Activated CD8-positive, alpha-beta memory T cell treated with anti-CD3 and anti-CD28 coated beads, Interleukin-2, amount 50 U/mL, for 4 hours (primary cell): ENCODE results near the gene RBM10.
"Not testable (repeated sequence)": the region's sequence is repeated elsewhere in the genome, so short reads cannot be mapped to it uniquely, and the experiment has no call there.

Experiments used
- DNase-seq: peaks from one replicate; pipeline ENCODE4 v3.0.0-alpha.2; 2020

Gene RBM10

DNA sequence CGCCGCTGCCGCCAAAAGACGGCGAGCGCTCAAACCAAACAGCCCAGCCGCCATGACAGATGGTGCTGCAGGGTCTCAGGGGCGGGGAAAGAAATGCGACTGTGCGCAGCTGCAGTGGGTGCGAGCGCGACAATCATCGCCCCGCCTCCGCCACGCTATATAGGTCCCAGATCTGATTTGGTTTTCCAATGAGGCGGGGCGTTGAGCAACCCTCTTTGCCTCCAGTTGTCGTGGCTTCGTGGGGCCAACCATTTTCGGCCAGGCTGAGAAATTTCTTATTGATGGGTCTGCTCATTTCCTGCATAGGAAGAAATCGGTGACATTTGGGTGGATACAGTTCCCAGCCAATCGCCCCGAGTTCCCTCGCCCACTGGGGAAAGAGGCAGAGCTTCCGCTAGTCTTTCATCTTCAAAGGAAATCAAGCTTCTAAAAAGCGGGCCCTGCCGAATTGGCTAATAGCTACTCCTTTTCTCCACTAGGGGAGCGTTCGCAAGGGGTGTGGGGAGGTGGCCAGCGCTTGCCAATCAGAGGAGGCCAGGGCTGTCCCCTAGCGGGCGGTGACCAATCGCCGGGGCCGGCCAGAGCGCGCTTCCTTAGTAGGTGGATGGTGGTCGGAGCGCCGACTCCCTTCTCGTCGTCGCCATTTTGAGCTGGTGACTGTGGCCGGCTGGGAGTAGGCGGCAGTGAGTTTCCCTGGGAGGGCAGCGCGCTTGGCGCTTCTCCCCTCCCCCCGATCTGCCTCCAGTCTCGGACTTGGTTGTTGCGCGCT, at the start of gene RBM10, which contains the start of gene NDUFB11:
TSS of gene RBM10 (plus strand) at position 596 of the 769 bp plus-strand sequence. CDS start 2,261 bp downstream, outside the sequence.
TSS of gene NDUFB11 (minus strand) at position 77 of the 769 bp plus-strand sequence. CDS start at position 54, 23 bp downstream.
- peak; percentile 83 for DNase-seq

DNA sequence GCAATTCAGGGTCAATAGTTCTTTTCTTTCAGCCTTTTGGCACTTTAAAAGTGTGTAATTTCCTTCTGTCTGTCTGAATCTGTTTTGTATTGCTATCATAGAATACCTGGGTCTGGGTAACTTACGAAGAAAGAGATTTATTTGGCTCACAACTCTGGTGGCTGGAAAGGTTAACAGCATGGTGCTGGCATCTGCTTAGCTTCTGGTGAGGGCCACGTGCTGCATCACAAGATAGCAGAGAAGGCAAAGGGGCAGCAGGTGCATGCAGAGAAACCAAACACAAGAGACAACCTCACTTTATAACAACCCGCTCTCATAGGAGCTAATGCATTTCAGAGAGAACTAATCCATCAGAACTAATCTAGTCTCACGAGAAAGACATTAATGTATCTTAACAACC, 48.0 kb upstream of the RBM10 start:
- no peak for DNase-seq

DNA sequence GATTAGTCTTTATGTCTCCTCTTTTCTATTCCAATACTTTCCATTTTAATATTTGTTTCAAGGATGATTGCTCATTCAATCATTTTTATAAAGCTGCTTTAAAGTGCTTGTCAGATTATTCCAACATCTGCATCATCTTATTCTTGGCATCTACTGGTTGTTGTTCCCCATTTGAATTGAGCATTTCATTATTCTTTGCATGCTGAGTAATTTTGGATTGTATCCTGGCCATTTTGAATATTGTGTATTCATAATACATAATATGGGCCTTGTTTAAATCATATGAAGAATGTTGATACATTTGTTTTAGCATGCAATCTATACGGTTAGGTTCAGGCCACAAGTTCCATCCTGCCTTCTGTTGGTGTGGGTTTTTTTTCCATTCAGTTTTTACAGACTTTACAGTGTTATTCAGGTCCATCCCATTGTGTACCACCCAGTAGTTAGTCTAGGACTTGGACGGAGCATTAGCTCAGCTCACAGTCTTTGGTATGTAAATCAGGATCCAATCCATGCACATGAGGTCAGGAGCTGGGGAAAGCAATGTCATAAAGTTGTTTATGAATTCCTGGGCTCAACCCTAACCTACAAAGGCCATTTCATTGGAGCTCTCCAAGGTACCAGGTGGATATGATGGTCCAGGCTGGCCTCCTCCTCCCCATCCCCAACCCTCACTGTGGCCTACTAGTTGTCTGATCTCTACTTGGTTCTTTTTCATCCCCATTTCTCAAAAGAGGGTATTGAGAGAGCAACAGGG, 46.5 kb upstream of the RBM10 start:
- DNase-seq: no peak

- DNase-seq: no peak
Measured at GRCh38 chrX:47101206-47101605, 43.8 kb upstream of the RBM10 start.

DNA sequence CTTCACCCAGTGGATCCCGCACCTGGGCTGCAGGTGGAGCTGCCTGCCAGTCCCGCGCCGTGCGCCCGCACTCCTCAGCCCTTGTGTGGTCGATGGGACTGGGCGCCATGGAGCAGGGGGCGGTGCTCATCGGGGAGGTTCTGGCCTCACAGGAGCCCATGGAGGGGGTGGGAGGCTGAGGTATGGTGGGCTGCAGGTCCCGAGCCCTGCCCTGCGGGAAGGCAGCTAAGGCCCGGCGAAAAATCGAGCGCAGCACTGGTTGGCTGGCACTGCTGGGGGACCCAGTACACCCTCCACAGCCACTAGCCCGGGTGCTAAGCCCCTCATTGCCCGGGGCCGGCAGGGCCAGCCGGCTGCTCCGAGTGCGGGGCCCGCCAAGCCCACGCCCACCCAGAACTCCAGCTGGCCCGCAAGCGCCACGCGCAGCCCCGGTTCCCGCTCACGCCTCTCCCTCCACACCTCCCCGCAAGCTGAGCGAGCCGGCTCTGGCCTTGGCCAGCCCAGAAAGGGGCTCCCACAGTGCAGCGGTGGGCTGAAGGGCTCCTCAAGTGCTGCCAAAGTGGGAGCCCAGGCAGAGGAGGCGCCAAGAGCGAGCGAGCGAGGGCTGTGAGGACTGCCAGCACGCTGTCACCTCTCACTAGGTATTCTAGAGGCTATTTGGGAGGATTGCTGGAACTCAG, 33.9 kb upstream of the RBM10 start:
- DNase-seq: not testable (repeated sequence)

GRCh38 chrX:47112316-47112954, 32.6 kb upstream of the RBM10 start:
- DNase-seq: no peak

- DNase-seq: not testable (repeated sequence)
Measured at GRCh38 chrX:47116551-47117110, 28.4 kb upstream of the RBM10 start.

DNA sequence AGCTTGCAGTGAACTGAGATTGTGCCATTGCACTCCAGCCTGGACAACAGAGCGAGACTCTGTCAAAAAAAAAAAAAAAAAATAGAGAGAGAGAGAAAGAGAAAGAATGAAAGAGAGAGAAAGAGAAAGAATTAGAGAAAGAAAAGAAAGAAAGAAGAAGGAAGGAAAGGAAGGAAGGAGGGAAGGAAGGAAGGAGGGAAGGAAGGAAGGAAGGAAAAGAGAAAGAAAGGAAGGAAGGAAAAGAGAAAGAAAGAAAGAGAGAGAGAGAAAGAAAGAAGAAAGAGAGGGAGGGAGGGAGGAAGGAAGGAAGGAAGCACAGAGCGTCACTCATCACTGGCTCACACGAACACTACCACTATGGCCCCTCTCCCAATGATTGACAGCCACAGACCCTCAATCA, 20.6 kb upstream of the RBM10 start:
- DNase-seq: not testable (repeated sequence)

GRCh38 chrX:47129157-47129898, 15.7 kb upstream of the RBM10 start:
- DNase-seq: peak; percentile 84

DNA sequence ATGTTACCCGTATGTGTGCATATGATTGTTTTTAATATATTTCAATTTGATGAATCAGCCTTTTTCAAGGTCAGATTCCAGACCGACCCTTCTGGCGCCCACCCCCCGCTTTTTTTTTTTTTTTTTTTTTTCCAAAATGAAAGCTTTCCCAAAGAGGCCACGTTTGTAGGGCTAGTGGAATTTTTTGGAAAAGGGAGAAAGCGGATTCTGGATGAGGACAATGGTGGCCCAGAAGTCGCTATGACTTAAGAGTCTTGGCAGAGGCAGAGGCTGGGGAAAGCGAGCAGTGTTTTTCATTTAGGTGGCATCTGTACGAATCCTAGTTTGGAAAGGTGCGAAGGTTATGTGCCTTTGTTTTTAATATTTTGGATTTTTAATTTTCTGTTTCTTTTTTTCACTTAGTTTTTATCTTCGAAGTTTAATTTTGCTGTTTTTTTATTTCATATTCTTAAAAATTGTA, 15.1 kb upstream of the RBM10 start:
- no peak for DNase-seq

DNA sequence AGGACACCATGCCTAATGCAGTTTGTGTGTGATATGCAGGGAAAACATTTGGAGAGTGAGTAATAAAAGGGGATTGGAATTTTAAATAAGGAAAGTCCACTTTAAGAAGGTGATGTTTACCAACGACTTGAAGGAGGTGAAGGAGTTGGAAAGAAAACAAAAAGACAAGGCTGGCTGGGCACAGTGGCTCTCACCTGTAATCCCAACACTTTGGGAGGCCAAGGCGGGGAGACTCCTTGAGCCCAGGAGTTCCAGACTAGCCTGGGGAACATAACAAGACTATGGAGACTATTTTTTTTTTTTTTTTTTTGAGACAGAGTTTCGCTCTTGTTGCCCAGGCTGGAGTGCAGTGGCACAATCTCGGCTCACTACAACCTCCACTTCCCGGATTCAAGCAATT, 11.5 kb upstream of the RBM10 start:
- DNase-seq: no peak

DNA sequence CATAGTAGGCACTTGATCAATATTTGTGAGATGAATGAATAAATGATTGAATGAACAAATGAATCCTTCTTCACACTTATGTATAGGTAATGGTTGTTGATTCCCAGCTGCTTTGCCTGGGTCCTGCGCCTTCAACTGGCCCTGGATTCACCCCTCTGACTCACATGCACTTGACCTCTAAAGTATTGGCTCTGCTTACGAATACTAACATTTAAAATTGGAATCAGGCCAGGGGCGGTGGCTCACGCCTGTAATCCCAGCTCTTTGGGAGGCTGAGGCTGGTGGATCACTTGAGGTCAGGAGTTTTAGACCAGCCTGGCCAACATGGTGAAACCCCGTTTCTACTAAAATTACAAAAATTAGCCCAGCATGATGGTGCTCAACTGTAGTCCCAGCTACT, 9.4 kb upstream of the RBM10 start:
- not testable (repeated sequence) for DNase-seq

GRCh38 chrX:47138171-47138570, 6.8 kb upstream of the RBM10 start:
- DNase-seq: no peak

DNA sequence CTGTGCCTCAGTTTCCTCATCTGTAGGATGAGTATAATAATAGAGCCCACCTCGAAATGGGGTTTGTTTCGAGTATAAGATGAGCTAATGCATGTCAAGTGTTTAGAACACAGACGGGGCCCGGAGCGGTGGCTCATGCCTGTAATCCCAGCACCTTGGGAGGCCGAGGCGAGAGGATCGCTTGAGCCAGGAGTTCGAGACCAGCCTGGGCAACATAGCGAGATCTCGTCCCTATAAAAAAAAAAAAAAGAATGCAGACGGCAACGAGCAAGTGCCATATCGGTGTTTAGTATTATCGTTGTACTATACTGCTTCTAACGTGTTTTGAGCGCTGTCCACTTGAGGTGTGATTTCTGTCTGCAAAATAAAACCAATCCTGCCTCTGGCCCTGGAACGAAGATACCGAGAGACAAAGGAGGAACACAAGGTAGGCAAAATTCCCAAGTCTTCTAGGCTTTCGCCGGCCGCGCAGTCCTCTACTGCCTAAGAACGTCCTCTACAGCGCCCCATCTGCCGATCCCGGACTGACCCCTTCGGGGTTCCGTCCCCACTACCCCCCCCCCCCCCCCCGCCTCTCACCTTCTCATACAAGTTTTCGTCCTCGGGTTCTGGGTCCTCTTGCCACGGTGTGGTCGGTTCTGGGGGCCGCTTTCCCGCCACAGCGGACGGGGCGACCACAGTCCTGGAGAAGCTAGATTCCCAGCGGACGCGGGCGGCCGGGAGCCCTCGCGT, 961 bp upstream of the RBM10 start:
- peak; percentile 19 for DNase-seq

DNA sequence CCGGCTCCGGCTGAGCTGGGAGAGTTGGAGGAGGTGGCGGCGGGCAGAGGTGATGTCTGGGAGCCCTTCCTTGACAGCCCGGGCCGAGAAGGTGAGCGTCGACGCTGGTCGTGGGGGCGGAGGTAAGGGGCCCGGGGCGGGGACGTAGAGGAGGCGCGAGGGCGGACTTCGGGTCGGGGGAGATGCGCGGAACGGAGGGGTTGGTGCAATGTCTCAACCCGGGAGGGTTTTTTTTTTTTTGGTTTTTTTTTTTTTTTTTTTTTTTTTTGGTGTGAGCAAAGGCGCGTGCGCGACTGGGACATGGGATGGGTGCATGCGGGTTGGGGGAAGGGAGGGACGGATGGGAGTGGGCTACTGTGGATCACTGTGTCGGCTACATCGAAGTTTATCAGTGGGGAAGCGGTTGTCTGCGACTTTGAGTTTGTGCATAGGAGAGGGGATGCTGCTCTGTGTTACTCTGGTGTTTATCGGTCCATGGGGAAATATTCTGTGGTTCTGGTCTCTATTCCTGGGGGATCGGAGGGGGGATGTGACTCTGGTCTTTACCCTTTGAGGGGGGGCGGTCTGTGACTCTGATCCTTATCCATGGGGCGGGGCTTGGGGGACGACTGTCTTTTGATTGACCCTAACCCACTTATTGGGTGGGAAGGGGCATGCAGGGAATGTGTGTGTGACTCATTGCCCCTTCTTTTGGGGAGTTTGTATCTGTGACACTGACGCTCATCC, 537 bp downstream of the RBM10 start:
- no peak for DNase-seq

DNA sequence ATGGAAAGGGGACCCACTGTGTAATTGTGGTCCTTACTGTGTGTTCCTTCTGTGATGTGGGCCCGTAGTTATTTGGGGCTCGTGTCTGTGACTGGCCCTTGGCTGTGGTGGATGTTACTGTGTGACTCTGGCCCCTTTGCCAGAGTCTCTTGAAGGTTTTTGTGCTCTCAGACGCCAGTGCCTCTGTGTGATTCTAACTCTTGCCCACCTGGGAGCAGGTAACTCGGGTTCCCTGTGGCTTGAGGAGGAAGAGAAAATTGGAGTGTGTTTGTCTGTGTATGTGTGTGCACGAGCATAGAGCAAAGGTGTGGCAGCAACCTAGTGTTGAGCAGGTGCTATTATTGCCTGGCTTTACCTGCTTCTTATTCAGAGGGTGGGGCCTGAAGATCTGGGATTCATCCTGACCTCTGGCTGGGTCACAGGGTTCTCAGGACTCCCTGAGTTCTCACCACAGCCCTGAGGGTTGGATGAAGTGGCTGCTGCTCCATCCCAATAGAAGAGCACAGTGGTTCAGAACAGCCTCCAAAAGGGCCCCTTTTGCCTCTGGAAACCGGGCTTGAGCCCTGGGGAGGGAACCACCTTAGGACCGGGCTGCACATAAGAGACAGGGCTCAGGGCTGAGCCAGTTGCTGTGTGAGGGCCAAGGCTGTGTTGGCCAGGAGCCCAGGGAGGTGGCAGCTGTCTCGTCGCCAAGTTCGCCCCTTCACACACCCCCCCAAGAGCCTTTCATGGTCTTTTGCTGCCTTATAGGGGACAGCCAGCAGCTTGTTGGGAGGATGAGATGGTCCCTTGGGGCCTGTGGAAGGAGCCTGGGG, 1.3 kb downstream of the RBM10 start:
- no peak for DNase-seq

DNA sequence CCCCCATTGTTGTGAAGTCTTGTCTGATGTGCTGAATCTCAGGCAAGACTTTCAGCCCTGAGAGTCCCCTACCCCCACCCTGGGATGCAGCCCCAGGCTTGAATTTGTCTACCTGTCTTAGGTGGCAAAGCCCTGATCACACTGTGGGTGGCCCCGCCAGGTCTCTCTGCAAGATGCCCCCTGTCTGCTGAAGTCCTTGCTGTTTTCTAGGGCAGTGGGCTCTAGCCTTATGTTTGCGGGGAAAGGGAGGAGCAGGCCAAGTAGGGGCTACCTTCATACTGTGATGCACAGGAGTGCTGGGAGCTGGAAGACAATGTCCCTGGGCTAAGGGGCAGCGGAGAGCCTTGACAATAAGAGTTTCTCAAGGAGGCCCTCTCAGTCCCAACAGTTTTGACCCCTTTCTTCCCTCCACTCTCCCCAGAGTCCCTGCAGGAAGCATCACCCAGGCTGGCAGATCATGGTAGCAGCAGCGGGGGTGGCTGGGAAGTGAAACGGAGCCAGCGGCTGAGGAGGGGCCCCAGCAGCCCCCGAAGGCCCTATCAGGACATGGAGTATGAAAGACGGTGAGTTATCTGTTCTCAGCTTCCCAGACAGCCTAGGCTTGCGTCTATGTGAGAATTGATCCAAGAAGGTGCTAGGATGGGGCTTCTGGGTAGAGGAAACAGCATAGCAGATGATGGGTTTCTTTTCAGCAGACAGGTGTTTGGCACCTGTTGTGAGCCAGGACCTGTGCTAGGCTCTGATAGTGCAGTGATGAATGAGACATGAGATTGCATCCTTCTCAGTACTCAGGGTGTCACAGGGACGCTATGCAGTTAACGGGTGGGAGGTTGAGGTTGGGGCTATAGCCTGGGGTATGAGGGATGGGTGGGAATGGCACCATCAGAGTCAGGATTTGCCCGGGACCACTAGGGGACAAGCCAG, 2.2 kb downstream of the RBM10 start:
- no peak for DNase-seq

- no peak for DNase-seq
Measured at GRCh38 chrX:47148946-47149345, 3.9 kb downstream of the RBM10 start.
